SK-N-MC (cell line): ENCODE data around the gene CUL4A.

Source experiments
- FOXP2 ChIP-seq: optimal IDR thresholded peaks from 2 replicates; pipeline ENCODE3; 2011; ENCODE audit warnings: mild to moderate bottlenecking, moderate library complexity; ENCODE audit not compliant: insufficient read depth; ENCODE audit errors: extremely low read length, control extremely low read depth
- POLR2AphosphoS5 ChIP-seq: IDR thresholded peaks from 2 replicates; pipeline ENCODE4 v1.6.1; 2012; ENCODE audit warnings: mild to moderate bottlenecking, low read depth, low read length, borderline replicate concordance

- no peak for TF ChIP-seq FOXP2
- TF ChIP-seq POLR2AphosphoS5 = no peak
Observed at GRCh38 chr13:113295776-113296175, 86.4 kb downstream of the CUL4A start.
